ENCODE data around the gene C2CD4C.
"Not testable (repeated sequence)": the region's sequence is repeated elsewhere in the genome, so short reads cannot be mapped to it uniquely, and the experiment has no call there.

DNA sequence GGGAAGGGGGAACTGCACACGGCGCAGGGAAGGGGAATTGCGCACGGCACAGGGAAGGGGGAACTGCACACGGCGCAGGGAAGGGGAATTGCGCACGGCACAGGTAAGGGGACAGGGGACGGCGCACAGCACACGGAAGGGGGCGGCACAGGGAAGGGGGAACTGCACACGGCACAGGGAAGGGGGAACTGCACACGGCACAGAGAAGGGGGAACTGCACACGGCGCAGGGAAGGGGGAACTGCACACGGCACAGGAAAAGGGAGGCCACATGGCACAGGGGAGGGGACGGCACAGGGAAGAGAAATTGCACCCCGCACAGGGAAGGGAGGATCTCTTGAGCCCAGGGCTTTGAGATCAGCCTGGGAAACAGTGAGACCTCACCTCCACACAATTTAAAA is 18.7 kb upstream of the C2CD4C start:
- not testable (repeated sequence) for TF ChIP-seq EZH2 (IDR thresholded peaks at IDR 0.05; ENCODE audit: borderline replicate concordance, insufficient read depth, low read length, poor library complexity, severe bottlenecking); POLR2AphosphoS5 (IDR thresholded peaks at IDR 0.05); EP300 (conservative IDR thresholded peaks at IDR 0.05; ENCODE audit: poor library complexity, severe bottlenecking); SMC3 (conservative IDR thresholded peaks at IDR 0.05; ENCODE audit: poor library complexity)
- TF ChIP-seq, protein P1, sequence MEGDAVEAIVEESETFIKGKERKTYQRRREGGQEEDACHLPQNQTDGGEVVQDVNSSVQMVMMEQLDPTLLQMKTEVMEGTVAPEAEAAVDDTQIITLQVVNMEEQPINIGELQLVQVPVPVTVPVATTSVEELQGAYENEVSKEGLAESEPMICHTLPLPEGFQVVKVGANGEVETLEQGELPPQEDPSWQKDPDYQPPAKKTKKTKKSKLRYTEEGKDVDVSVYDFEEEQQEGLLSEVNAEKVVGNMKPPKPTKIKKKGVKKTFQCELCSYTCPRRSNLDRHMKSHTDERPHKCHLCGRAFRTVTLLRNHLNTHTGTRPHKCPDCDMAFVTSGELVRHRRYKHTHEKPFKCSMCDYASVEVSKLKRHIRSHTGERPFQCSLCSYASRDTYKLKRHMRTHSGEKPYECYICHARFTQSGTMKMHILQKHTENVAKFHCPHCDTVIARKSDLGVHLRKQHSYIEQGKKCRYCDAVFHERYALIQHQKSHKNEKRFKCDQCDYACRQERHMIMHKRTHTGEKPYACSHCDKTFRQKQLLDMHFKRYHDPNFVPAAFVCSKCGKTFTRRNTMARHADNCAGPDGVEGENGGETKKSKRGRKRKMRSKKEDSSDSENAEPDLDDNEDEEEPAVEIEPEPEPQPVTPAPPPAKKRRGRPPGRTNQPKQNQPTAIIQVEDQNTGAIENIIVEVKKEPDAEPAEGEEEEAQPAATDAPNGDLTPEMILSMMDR (IDR thresholded peaks at IDR 0.05; ENCODE audit: poor library complexity, severe bottlenecking) = not testable (repeated sequence)
- TF ChIP-seq, protein P2, sequence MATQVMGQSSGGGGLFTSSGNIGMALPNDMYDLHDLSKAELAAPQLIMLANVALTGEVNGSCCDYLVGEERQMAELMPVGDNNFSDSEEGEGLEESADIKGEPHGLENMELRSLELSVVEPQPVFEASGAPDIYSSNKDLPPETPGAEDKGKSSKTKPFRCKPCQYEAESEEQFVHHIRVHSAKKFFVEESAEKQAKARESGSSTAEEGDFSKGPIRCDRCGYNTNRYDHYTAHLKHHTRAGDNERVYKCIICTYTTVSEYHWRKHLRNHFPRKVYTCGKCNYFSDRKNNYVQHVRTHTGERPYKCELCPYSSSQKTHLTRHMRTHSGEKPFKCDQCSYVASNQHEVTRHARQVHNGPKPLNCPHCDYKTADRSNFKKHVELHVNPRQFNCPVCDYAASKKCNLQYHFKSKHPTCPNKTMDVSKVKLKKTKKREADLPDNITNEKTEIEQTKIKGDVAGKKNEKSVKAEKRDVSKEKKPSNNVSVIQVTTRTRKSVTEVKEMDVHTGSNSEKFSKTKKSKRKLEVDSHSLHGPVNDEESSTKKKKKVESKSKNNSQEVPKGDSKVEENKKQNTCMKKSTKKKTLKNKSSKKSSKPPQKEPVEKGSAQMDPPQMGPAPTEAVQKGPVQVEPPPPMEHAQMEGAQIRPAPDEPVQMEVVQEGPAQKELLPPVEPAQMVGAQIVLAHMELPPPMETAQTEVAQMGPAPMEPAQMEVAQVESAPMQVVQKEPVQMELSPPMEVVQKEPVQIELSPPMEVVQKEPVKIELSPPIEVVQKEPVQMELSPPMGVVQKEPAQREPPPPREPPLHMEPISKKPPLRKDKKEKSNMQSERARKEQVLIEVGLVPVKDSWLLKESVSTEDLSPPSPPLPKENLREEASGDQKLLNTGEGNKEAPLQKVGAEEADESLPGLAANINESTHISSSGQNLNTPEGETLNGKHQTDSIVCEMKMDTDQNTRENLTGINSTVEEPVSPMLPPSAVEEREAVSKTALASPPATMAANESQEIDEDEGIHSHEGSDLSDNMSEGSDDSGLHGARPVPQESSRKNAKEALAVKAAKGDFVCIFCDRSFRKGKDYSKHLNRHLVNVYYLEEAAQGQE (IDR thresholded peaks at IDR 0.05; ENCODE audit: borderline replicate concordance) = not testable (repeated sequence)

Data from neural cell (in vitro differentiated cells).